GM23338 (cell line): ENCODE measurements around the gene ACO1. TPM values are rescaled to one million over a fixed set of nuclear protein-coding genes. Genes with fewer than 3 reads are reported as not detected.

Experiments used
- ATAC-seq: fragments of 200-7000 bp; cut with Tn5 transposase; 3 replicates; pipeline ENCODE4 v1.9.1; 2020
- DNase-seq: peaks from one replicate; pipeline ENCODE4 v3.0.0-alpha.2; 2015; ENCODE audit warnings: low spot score
- H2AFZ ChIP-seq: fragments of 200-600 bp; sonication (generic); 2 replicates; pipeline ENCODE4 v1.8.0; 2016; ENCODE audit warnings: antibody characterized with exemption, mild to moderate bottlenecking, moderate library complexity
- H3F3A ChIP-seq: fragments of 200-600 bp; sonication (generic); replicated peaks from 2 replicates; pipeline ENCODE4 v1.8.0; 2017; ENCODE audit warnings: antibody characterized with exemption, mixed run types, low read depth
- H3K27ac ChIP-seq: fragments of 200-600 bp; sonication (generic); 2 replicates; pipeline ENCODE4 v1.6.1; 2016; ENCODE audit warnings: low read depth
- H3K27me3 ChIP-seq: fragments of 200-600 bp; sonication (generic); 2 replicates; pipeline ENCODE4 v1.8.0; 2016; ENCODE audit warnings: mild to moderate bottlenecking, mixed run types, moderate library complexity; ENCODE audit not compliant: insufficient read depth
- H3K36me3 ChIP-seq: fragments of 200-600 bp; sonication (generic); 2 replicates; pipeline ENCODE4 v1.8.0; 2016; ENCODE audit warnings: mild to moderate bottlenecking; ENCODE audit not compliant: insufficient read depth
- H3K4me1 ChIP-seq: fragments of 200-600 bp; sonication (generic); 2 replicates; pipeline ENCODE4 v1.8.0; 2016; ENCODE audit warnings: mild to moderate bottlenecking, moderate library complexity; ENCODE audit not compliant: insufficient read depth
- H3K4me2 ChIP-seq: fragments of 200-600 bp; sonication (generic); 2 replicates; pipeline ENCODE4 v1.7.1; 2017; ENCODE audit warnings: mixed run types
- H3K4me3 ChIP-seq: fragments of 200-600 bp; sonication (generic); 2 replicates; pipeline ENCODE4 v1.6.1; 2016; ENCODE audit warnings: mixed run types
- H3K79me2 ChIP-seq: fragments of 200-600 bp; sonication (generic); replicated peaks from 2 replicates; pipeline ENCODE4 v1.8.0; 2017; ENCODE audit warnings: mild to moderate bottlenecking; ENCODE audit not compliant: insufficient read depth
- H3K9me2 ChIP-seq: fragments of 200-600 bp; sonication (generic); 2 replicates; pipeline ENCODE4 v1.8.0; 2017; ENCODE audit not compliant: insufficient read depth
- H4K20me1 ChIP-seq: fragments of 200-600 bp; sonication (generic); replicated peaks from 2 replicates; pipeline ENCODE4 v1.8.0; 2017; ENCODE audit warnings: mild to moderate bottlenecking; ENCODE audit not compliant: insufficient read depth
- H3K27ac Mint-ChIP-seq: 2 replicates; pipeline ENCODE4 v1.8.0; 2020; ENCODE audit warnings: inconsistent platforms, mild to moderate bottlenecking, moderate library complexity, mixed read lengths
- H3K27me3 Mint-ChIP-seq: 3 replicates; pipeline ENCODE4 v1.8.0; 2022; ENCODE audit warnings: low read depth, mild to moderate bottlenecking, moderate library complexity, mixed read lengths, inconsistent platforms; ENCODE audit not compliant: insufficient read depth, poor library complexity
- H3K36me3 Mint-ChIP-seq: 3 replicates; pipeline ENCODE4 v1.8.0; 2021; ENCODE audit warnings: low read depth, mild to moderate bottlenecking, inconsistent platforms, moderate library complexity, mixed read lengths
- H3K4me1 Mint-ChIP-seq: 3 replicates; pipeline ENCODE4 v1.8.0; 2020; ENCODE audit warnings: mild to moderate bottlenecking, inconsistent platforms, mixed read lengths
- H3K4me3 Mint-ChIP-seq: 3 replicates; pipeline ENCODE4 v1.8.0; 2021; ENCODE audit warnings: moderate library complexity, mild to moderate bottlenecking, inconsistent platforms, mixed read lengths
- H3K9me3 Mint-ChIP-seq: 3 replicates; pipeline ENCODE4 v1.8.0; 2020; ENCODE audit warnings: moderate library complexity, mild to moderate bottlenecking, inconsistent platforms, mixed read lengths
- CREB1 ChIP-seq: fragments of 250-450 bp; sonication (Bioruptor Pico); IDR thresholded peaks from 2 replicates; pipeline ENCODE4 v1.5.0; 2020; ENCODE audit warnings: low read depth, mild to moderate bottlenecking, moderate library complexity
- NANOG ChIP-seq: IDR thresholded peaks from 2 replicates; pipeline ENCODE4 v1.6.1; 2016; ENCODE audit warnings: antibody characterized with exemption, borderline replicate concordance
- POLR2AphosphoS5 ChIP-seq: IDR thresholded peaks from 2 replicates; pipeline ENCODE4 v1.6.1; 2016; ENCODE audit warnings: antibody characterized with exemption, low read depth
- REST ChIP-seq: IDR thresholded peaks from one replicate; pipeline ENCODE4 v1.6.1; 2018; ENCODE audit warnings: antibody characterized with exemption; ENCODE audit not compliant: unreplicated experiment
- ZNF462 ChIP-seq: fragments of 250-450 bp; sonication (Bioruptor Pico); IDR thresholded peaks from 2 replicates; pipeline ENCODE4 v1.5.0; 2020; ENCODE audit warnings: mild to moderate bottlenecking, moderate library complexity
- polyA plus RNA-seq: library from polyadenylated mRNA; unstranded; fragments of >200 nt; fragmentation: Nextera tagmentation; extraction: Ambion mirVana; gene quantifications from 2 replicates; pipeline ENCODE4 v1.2.1, GENCODE V29; 2016
- total RNA-seq: library from RNA; depleted of rRNA; stranded (reverse); fragments of >200 nt; shearing (Covaris generic); gene quantifications from 2 replicates; pipeline ENCODE4 v1.2.3, GENCODE V29; 2014
- TF ChIP-seq, protein P1 (sequence below): IDR thresholded peaks from 2 replicates; pipeline ENCODE4 v1.6.1; 2016; ENCODE audit warnings: antibody characterized with exemption

Gene ACO1
- total and polyA plus RNA-seq, 2 experiments from 2014 or later, result 16.6 to 41.0 TPM

- peak; percentile 74 for TF ChIP-seq ZNF462 (CRISPR knock-in tag)
- 0 out of 2 replicates have a peak, but pooled peaks have one; percentile 25 for TF ChIP-seq POLR2AphosphoS5
- TF ChIP-seq REST, result no peak
Measured at GRCh38 chr9:32344551-32345182, 39.8 kb upstream of the ACO1 start (continued).

DNA sequence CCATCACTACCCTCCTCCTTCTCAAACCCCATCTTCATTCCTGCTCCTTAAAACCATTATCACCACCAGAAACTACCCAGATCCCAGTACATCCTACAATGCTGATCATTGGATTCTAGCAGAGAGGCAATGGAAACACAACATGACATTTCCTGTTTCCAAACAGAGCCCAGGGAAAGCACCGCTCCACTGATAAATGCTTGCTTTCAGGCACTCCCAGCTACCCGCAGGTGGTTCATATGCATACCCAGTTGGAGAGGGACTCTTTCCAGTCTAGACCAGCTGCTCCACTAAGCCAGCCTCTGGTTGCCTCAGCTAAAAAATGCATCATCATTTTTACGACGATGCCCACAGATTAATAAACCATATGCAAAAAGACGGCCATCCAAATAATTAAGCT, 39.2 kb upstream of the ACO1 start:
- H2AFZ ChIP-seq, result no peak overlapping the region
- peak; percentile 84 for TF ChIP-seq NANOG
- TF ChIP-seq, protein P1, sequence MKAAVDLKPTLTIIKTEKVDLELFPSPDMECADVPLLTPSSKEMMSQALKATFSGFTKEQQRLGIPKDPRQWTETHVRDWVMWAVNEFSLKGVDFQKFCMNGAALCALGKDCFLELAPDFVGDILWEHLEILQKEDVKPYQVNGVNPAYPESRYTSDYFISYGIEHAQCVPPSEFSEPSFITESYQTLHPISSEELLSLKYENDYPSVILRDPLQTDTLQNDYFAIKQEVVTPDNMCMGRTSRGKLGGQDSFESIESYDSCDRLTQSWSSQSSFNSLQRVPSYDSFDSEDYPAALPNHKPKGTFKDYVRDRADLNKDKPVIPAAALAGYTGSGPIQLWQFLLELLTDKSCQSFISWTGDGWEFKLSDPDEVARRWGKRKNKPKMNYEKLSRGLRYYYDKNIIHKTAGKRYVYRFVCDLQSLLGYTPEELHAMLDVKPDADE, result peak; percentile 80; the same call in 1 of the 2 replicates
- 0 out of 2 replicates have a peak, but pooled peaks have one; percentile 27 for TF ChIP-seq CREB1

More for the DNA sequence above, 39.2 kb upstream of the ACO1 start:
- H3K27me3 ChIP-seq, result no peaks in the 10 kb centered on the region
- Mint-ChIP-seq H3K27me3 (peaks cover 7% of the 10 kb centered on the region), H3K4me1 (peaks cover 62% of the 10 kb centered on the region), H3K36me3 (peaks cover 9% of the 10 kb centered on the region), H3K27ac (peak overlapping the region; percentile 92), H3K4me3 (peak overlapping the region; percentile 37), H3K9me3 (no peaks in the 10 kb centered on the region)
- H4K20me1 ChIP-seq, result no peaks in the 10 kb centered on the region
- DNase-seq, result peak; percentile 86
- no peaks in the 10 kb centered on the region for H3K79me2 ChIP-seq
- ATAC-seq, result peak; percentile 91
- peak overlapping the region; percentile 54 for H3K4me2 ChIP-seq
- H3K27ac ChIP-seq, result peak overlapping the region; percentile 89
- H3K36me3 ChIP-seq, result no peaks in the 10 kb centered on the region
- peaks cover 45% of the 10 kb centered on the region for H3K4me1 ChIP-seq
- H3K4me3 ChIP-seq, result peak overlapping the region; percentile 12; the same call in 1 of the 2 replicates
- H3F3A ChIP-seq, result peaks cover 17% of the 10 kb centered on the region; the same call in 1 of the 2 replicates
- peaks cover 11% of the 10 kb centered on the region; the same call in 1 of the 2 replicates for H3K9me2 ChIP-seq
